ENCODE results near the gene NEDD4. TPM values are rescaled to one million over a fixed set of nuclear protein-coding genes. Genes with fewer than 3 reads are reported as not detected.

The NEDD4 gene
- total RNA-seq, 6 experiments from 2014 or later, result 16.0 to 65.3 (median 22.4) TPM

DNA sequence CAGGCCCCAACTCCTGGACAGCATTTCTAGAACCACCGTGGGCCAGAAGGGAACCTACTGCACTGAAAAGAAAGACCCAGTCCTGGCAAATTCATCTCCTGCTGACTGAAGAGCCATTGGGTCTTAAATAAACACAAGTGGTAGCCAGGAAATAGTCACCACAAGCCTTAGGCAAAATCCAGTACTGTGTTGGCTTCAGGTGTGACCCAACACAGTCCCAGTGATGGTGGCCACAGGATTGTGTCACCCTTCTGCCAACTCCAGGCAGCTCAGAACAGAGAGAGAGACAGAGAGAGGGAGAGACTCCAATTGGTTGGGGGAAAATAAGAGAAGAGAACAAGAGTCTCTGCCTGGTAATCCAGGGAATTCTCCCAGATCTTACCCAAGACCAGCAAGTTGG lies 23.1 kb downstream of the NEDD4 start:
- Histone ChIP-seq H3K4me1 (peaks cover 0 to 10% (median 0%) of the 10 kb centered on the region in 4 donors), H3K36me3 (no peaks in the 10 kb centered on the region), H3K4me3 (no peak overlapping the region), H3K27me3 (no peaks in the 10 kb centered on the region), H3K27ac (no peak overlapping the region), H3K9me3 (no peaks in the 10 kb centered on the region)
- TF ChIP-seq CTCF (IDR thresholded peaks at IDR 0.05) (no peak), POLR2A (IDR thresholded peaks at IDR 0.05) (no peak)
- DNase-seq, result no peak
- intact Hi-C loops (cut with DNase I), result no loop called here
- no CpG with 5 or more reads among the region's 1 CpG for WGBS (ENCODE audit: insufficient coverage, low coverage, low lambda C conversion rate, missing lambda C conversion rate)
- ATAC-seq, result no peak

DNA sequence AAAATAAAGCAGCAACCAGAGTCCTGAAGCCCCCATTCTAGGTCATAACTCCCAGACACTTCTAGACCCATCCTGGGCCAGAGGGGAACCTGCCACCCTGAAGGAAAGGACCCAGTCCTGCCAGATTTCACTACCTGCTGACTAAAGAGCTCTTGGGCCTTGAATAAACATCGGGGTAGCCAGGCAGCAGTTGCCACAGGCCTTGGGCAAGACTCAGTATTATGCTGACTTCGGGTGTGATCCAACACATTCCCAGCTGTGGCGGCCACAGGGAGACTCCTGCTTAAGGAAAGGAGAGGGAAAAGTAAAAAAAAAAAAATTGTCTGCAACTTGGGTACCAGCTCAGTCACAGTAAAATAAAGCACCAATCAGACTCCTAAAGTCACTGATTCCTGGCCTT lies 23.8 kb downstream of the NEDD4 start:
- Histone ChIP-seq H3K9me3 (no peaks in the 10 kb centered on the region), H3K4me3 (no peak overlapping the region), H3K27ac (no peak overlapping the region), H3K27me3 (no peaks in the 10 kb centered on the region), H3K36me3 (no peaks in the 10 kb centered on the region), H3K4me1 (peaks cover 0 to 10% (median 0%) of the 10 kb centered on the region in 4 donors)
- intact Hi-C loops (cut with DNase I), result no loop called here
- WGBS (ENCODE audit: insufficient coverage, low coverage, low lambda C conversion rate, missing lambda C conversion rate), result 38% methylated on average over 3 of the region's 3 CpGs
- DNase-seq, result peak in 1 of 3 donors; percentile 51
- peak; percentile 40 to 95 (median 82) for ATAC-seq
- TF ChIP-seq CTCF (IDR thresholded peaks at IDR 0.05), result no peak
- no peak for TF ChIP-seq POLR2A (IDR thresholded peaks at IDR 0.05)

GRCh38 chr15:55968923-55969322 lies 24.5 kb downstream of the NEDD4 start:
- WGBS (ENCODE audit: insufficient coverage, low coverage, low lambda C conversion rate, missing lambda C conversion rate), result 58% methylated on average over 4 of the region's 4 CpGs
- no peaks in the 10 kb centered on the region for H3K9me3 ChIP-seq
- H3K36me3 ChIP-seq, result no peaks in the 10 kb centered on the region
- no peak overlapping the region for H3K27ac ChIP-seq
- H3K4me1 ChIP-seq, result peaks cover 0 to 10% (median 0%) of the 10 kb centered on the region in 4 donors
- intact Hi-C loops (cut with DNase I), result no loop called here
- no peak for TF ChIP-seq POLR2A (IDR thresholded peaks at IDR 0.05)
- H3K27me3 ChIP-seq, result no peaks in the 10 kb centered on the region
- no peak for DNase-seq
- peak; percentile 60 to 77 (median 74) for ATAC-seq
- H3K4me3 ChIP-seq, result no peak overlapping the region

DNA sequence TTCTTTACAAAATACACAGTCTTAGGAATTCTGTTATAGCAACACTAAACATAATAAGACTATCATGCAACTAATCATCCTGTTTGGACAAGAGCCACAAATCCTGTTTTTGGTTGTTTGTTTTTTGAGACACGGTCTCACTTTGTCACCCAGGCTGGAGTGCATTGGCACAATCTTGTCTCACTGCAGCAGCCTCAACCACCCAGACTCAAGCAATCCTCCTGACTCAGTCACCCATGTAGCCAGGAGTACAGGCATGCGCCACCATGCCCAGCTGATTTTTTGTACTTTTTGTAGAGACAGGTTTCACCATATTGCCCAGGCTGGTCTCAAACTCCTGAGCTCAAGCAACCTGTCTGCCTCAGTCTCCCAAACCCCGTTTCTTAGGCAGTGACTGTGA lies 28.3 kb downstream of the NEDD4 start:
- Histone ChIP-seq H3K27me3 (no peaks in the 10 kb centered on the region), H3K27ac (no peak overlapping the region), H3K4me1 (peaks cover 0 to 10% (median 0%) of the 10 kb centered on the region in 4 donors), H3K4me3 (no peak overlapping the region), H3K9me3 (no peaks in the 10 kb centered on the region), H3K36me3 (no peaks in the 10 kb centered on the region)
- TF ChIP-seq POLR2A (IDR thresholded peaks at IDR 0.05) (no peak), CTCF (IDR thresholded peaks at IDR 0.05) (no peak)
- intact Hi-C loops (cut with DNase I), result no loop called here
- ATAC-seq (peak in 2 of 4 donors; percentile 45 to 47), DNase-seq (no peak)
- WGBS (ENCODE audit: insufficient coverage, low coverage, low lambda C conversion rate, missing lambda C conversion rate), result 72% methylated on average over 3 of the region's 3 CpGs

GRCh38 chr15:55960946-55961345 lies 32.5 kb downstream of the NEDD4 start:
- H3K9me3 ChIP-seq, result no peaks in the 10 kb centered on the region
- H3K27ac ChIP-seq, result no peak overlapping the region
- no peaks in the 10 kb centered on the region for H3K4me1 ChIP-seq
- no peak for DNase-seq
- H3K27me3 ChIP-seq, result no peaks in the 10 kb centered on the region
- 93% methylated on average over 2 of the region's 2 CpGs for WGBS (ENCODE audit: insufficient coverage, low coverage, low lambda C conversion rate, missing lambda C conversion rate)
- ATAC-seq, result no peak
- intact Hi-C loops (cut with DNase I), result no loop called here
- no peak overlapping the region for H3K4me3 ChIP-seq
- TF ChIP-seq CTCF (IDR thresholded peaks at IDR 0.05) (no peak), POLR2A (IDR thresholded peaks at IDR 0.05) (no peak)
- H3K36me3 ChIP-seq, result no peaks in the 10 kb centered on the region
